Thyroid gland (tissue), 4 donors: ENCODE data around the gene HTR7. TPM values are rescaled to one million over a fixed set of nuclear protein-coding genes. Genes with fewer than 3 reads are reported as not detected.

ENCODE experiments used
- DNase-seq, 2 donors: peaks; one replicate each; pipeline ENCODE4 v3.0.0-alpha.2; 2019
- H3K27ac ChIP-seq, 3 donors: fragments of 200-600 bp; sonication (generic); 1 replicate in 2 of 3; 2 replicates in 1 of 3; pipeline ENCODE4 v1.5.1; 2016 to 2019; ENCODE audit warnings: mild to moderate bottlenecking in 1 of 3, moderate library complexity in 1 of 3
- H3K27me3 ChIP-seq: fragments of 200-600 bp; sonication (generic); one replicate; pipeline ENCODE4 v1.5.1; 2019
- H3K36me3 ChIP-seq, 2 donors: fragments of 200-600 bp; sonication (generic); one replicate each; pipeline ENCODE4 v1.5.1; 2016 to 2019
- H3K4me1 ChIP-seq, 2 donors: fragments of 200-600 bp; sonication (generic); one replicate each; pipeline ENCODE4 v1.5.1; 2017 to 2019
- H3K4me3 ChIP-seq, 3 donors: fragments of 200-600 bp; sonication (generic); replicated peaks in 1 of 3; 1 replicate in 2 of 3; 2 replicates in 1 of 3; pipeline ENCODE4 v1.5.1; 2016; ENCODE audit warnings: mild to moderate bottlenecking in 1 of 3
- H3K9me3 ChIP-seq: fragments of 200-600 bp; sonication (generic); one replicate; pipeline ENCODE4 v1.5.1; 2017
- POLR2A ChIP-seq, 2 donors: fragments of 450-650 bp; IDR thresholded peaks; one replicate each; pipeline ENCODE4 v1.6.1; 2017; ENCODE audit warnings: antibody characterized with exemption in 2 of 2, mild to moderate bottlenecking in 2 of 2, moderate library complexity in 1 of 2
- WGBS, 2 donors: methylation state at CpG; one replicate each; pipeline ENCODE4 v1.1.5; 2017; 5-methylcytosine and 5-hydroxymethylcytosine counted together
- intact Hi-C: fragments of 100-400 bp; cut with DNase I; formaldehyde crosslinking; loops from one replicate; pipeline ENCODE4 v1.15.1; 2023
- total RNA-seq, 4 donors: library from RNA; depleted of rRNA; stranded (reverse); fragments of >200 nt; gene quantifications; one replicate each; pipeline ENCODE4 v1.2.3, GENCODE V29; 2016
- TF ChIP-seq, protein P1 (sequence below), 6 experiments: fragments of 200-600 bp in 3 of 6; fragments of 450-650 bp in 3 of 6; sonication (generic) in 3 of 6; IDR thresholded peaks; one replicate each; pipeline ENCODE4 v1.5.1; 2016 to 2019; ENCODE audit warnings: antibody characterized with exemption in 6 of 6, mild to moderate bottlenecking in 2 of 6, inconsistent platforms in 1 of 6, moderate library complexity in 1 of 6

The HTR7 gene
- total RNA-seq, 4 donors from 2014 or later = 0.29 TPM; not detected in 3

DNA sequence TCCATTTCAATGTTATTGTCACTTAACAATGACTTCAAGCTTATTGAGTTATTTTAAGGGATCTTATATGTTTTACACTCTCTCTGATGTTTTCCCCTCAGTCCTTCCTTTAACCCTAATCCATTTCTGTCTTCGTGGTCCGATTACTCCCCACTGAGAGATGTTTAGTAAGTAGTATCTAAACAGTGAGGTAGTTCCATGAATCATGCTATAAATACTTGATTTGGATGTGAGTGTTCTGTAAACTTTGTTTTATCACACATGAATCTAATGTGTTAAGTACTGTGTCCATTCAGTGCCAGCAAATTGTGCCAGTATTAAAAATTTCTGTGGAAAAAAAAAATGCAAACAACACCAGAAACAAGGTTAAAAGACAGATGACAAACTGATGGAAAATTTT is 32.5 kb upstream of the HTR7 start:
- 90 to 95% methylated on average over 2 of the region's 2 CpGs for WGBS, 2 donors
- TF ChIP-seq POLR2A (IDR thresholded peaks at IDR 0.05) = no peak
- H3K4me3 ChIP-seq = no peak overlapping the region
- intact Hi-C loops = no loop called here
- H3K36me3 ChIP-seq = peaks cover 27 to 31% of the 10 kb centered on the region in 2 donors
- H3K4me1 ChIP-seq = no peaks in the 10 kb centered on the region
- no peak overlapping the region for H3K27ac ChIP-seq
- DNase-seq = no peak
- H3K9me3 ChIP-seq = no peaks in the 10 kb centered on the region
- no peaks in the 10 kb centered on the region for H3K27me3 ChIP-seq

DNA sequence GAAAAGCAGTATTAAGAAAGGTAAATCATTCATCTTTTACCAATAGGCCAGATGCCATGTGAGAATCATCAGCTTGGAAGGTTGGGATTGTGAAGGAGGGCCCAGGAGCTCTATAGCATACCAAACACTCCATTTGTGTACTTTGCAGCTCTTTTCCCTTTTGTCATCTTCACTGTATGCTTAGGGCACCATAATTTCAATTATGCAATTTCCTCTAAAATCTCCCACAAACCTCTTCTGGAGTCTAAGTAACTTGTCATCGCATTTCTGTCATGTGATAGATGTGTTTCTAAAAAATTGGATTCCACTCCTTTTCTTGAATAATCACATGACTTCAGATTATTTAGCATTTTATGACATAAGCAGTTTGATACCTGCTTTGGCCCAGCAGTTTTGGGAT is 31.8 kb upstream of the HTR7 start:
- H3K27me3 ChIP-seq = no peaks in the 10 kb centered on the region
- no peak overlapping the region for H3K4me3 ChIP-seq
- no peaks in the 10 kb centered on the region for H3K4me1 ChIP-seq
- intact Hi-C loops = no loop called here
- H3K27ac ChIP-seq = no peak overlapping the region
- WGBS, 2 donors = 90 to 95% methylated on average over 1 of the region's 1 CpG
- peaks cover 27 to 31% of the 10 kb centered on the region in 2 donors for H3K36me3 ChIP-seq
- no peak for DNase-seq
- H3K9me3 ChIP-seq = no peaks in the 10 kb centered on the region
- no peak for TF ChIP-seq POLR2A (IDR thresholded peaks at IDR 0.05)
- TF ChIP-seq, protein P1, sequence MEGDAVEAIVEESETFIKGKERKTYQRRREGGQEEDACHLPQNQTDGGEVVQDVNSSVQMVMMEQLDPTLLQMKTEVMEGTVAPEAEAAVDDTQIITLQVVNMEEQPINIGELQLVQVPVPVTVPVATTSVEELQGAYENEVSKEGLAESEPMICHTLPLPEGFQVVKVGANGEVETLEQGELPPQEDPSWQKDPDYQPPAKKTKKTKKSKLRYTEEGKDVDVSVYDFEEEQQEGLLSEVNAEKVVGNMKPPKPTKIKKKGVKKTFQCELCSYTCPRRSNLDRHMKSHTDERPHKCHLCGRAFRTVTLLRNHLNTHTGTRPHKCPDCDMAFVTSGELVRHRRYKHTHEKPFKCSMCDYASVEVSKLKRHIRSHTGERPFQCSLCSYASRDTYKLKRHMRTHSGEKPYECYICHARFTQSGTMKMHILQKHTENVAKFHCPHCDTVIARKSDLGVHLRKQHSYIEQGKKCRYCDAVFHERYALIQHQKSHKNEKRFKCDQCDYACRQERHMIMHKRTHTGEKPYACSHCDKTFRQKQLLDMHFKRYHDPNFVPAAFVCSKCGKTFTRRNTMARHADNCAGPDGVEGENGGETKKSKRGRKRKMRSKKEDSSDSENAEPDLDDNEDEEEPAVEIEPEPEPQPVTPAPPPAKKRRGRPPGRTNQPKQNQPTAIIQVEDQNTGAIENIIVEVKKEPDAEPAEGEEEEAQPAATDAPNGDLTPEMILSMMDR (IDR thresholded peaks at IDR 0.05) = no peak

DNA sequence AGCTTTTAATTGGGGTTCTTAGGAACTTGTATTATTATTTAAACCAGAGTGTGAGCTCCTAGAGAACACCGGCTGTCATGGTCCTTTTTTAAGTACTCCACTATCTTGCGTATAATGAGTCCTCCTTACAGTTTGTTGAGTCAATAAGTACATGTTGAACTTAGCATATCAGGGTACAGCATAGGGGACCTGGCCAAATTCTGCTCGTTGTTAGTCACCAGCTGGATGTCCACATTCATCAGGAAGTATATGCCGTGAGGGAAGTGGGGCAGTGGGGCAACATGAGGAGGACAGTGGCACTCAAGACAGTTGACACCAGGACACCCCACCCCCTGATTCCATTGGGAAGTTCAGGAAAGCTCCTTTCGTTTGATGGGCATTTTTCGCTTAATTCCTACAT is 30.5 kb upstream of the HTR7 start:
- WGBS, 2 donors = 95 to 97% methylated on average over 6 of the region's 6 CpGs
- intact Hi-C loops = no loop called here
- no peak for TF ChIP-seq POLR2A (IDR thresholded peaks at IDR 0.05)
- TF ChIP-seq, protein P1 (IDR thresholded peaks at IDR 0.05) = no peak
- Histone ChIP-seq H3K27me3 (no peaks in the 10 kb centered on the region), H3K36me3 (peaks cover 22 to 31% of the 10 kb centered on the region in 2 donors), H3K4me1 (no peaks in the 10 kb centered on the region), H3K27ac (no peak overlapping the region), H3K9me3 (no peaks in the 10 kb centered on the region), H3K4me3 (no peak overlapping the region)
- DNase-seq = no peak

DNA sequence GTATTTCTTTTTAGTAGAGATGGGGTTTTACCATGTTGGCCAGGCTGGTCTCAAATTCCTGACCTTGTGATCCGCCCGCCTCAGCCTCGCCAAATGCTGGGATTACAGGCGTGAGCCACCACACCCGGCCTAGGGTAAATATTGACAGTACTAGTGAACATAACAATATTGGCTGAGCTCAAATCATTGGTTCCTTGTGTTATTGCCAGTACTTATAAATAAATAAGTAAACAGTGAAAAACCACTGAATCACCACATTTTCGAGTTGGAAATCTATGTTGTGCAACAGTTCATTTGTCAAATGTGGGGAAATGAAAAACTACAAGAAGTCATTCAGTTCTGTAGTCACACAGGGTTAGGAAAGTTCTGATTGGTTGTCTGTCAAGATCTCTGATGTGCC is 29.7 kb upstream of the HTR7 start:
- no peak overlapping the region for H3K27ac ChIP-seq
- H3K9me3 ChIP-seq = no peaks in the 10 kb centered on the region
- WGBS, 2 donors = 95% methylated on average over 6 of the region's 6 CpGs
- intact Hi-C loops = no loop called here
- no peak for DNase-seq
- H3K4me1 ChIP-seq = no peaks in the 10 kb centered on the region
- H3K4me3 ChIP-seq = no peak overlapping the region
- H3K27me3 ChIP-seq = no peaks in the 10 kb centered on the region
- peaks cover 22 to 28% of the 10 kb centered on the region in 2 donors for H3K36me3 ChIP-seq
- TF ChIP-seq POLR2A (IDR thresholded peaks at IDR 0.05) = no peak
- TF ChIP-seq, protein P1 (IDR thresholded peaks at IDR 0.05) = no peak

DNA sequence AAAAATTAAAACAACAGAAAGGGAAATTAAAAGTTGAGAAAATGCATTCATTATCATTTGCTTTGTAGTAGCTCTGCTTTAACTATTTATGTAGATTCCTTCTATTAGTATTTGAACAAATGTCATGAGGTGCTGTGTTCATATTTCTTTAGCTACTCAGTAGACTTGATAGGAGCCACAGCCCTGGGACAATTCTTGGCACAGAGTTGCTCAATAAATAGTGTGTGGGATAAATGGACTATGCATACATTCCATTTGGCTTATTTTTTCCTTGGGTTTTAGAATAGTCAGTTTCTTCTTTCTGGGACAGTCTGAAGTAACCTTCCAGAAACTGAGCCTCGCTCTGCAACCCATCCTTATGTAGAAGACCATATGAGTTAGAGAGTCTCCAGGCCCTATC is 27.3 kb upstream of the HTR7 start:
- H3K36me3 ChIP-seq = peaks cover 19 to 27% of the 10 kb centered on the region in 2 donors
- intact Hi-C loops = no loop called here
- no peak for DNase-seq

More for the DNA sequence above, 27.3 kb upstream of the HTR7 start:
- H3K4me1 ChIP-seq = no peaks in the 10 kb centered on the region
- no peak overlapping the region for H3K4me3 ChIP-seq
- no peaks in the 10 kb centered on the region for H3K27me3 ChIP-seq
- WGBS, 2 donors = 96 to 97% methylated on average over 1 of the region's 1 CpG
- H3K27ac ChIP-seq = no peak overlapping the region
- TF ChIP-seq, protein P1 (IDR thresholded peaks at IDR 0.05) = no peak
- no peak for TF ChIP-seq POLR2A (IDR thresholded peaks at IDR 0.05)
- H3K9me3 ChIP-seq = no peaks in the 10 kb centered on the region
